MCF 10A (cell line): Measurements from ENCODE around the gene PRPF38B. TPM values are rescaled to one million over a fixed set of nuclear protein-coding genes. Genes with fewer than 3 reads are reported as not detected.

Experiments used
- BruUV-seq: library from RNA; stranded (reverse); fragments of 400-500 nt; replicated peaks from 2 replicates; lab custom pipeline; 2021; lab: Mats Ljungman, UMichigan
- CTCF ChIA-PET: fragments of 300-600 bp; sonication (Branson Sonifier 250); formaldehyde crosslinking; extraction: SDS; loops from one replicate; lab custom pipeline; 2021; ENCODE audit warnings: antibody characterized with exemption, inconsistent platforms; lab: Yijun Ruan, JAX
- POLR2A ChIA-PET: fragments of 300-600, 350-650 bp; sonication (Branson Sonifier 250); formaldehyde crosslinking; extraction: SDS; loops from one replicate; lab custom pipeline; 2020; ENCODE audit warnings: antibody characterized with exemption, inconsistent platforms; lab: Yijun Ruan, JAX
- DNase-seq: peaks from one replicate; pipeline ENCODE4 v3.0.0-alpha.2; 2018; ENCODE audit not compliant: unreplicated experiment
- H3K27ac Mint-ChIP-seq: one replicate; pipeline ENCODE4 v1.8.0; 2022; ENCODE audit warnings: mild to moderate bottlenecking, low read depth, mixed read lengths; ENCODE audit not compliant: unreplicated experiment
- H3K27me3 Mint-ChIP-seq: one replicate; pipeline ENCODE4 v1.8.0; 2022; ENCODE audit warnings: mixed read lengths; ENCODE audit not compliant: insufficient read depth, unreplicated experiment
- H3K36me3 Mint-ChIP-seq: one replicate; pipeline ENCODE4 v1.8.0; 2022; ENCODE audit warnings: mild to moderate bottlenecking, moderate library complexity, mixed read lengths; ENCODE audit not compliant: insufficient read depth, unreplicated experiment
- H3K4me1 Mint-ChIP-seq: one replicate; pipeline ENCODE4 v1.8.0; 2022; ENCODE audit warnings: mixed read lengths; ENCODE audit not compliant: insufficient read depth, unreplicated experiment
- H3K4me3 Mint-ChIP-seq: one replicate; pipeline ENCODE4 v1.8.0; 2022; ENCODE audit warnings: mild to moderate bottlenecking, moderate library complexity, mixed read lengths; ENCODE audit not compliant: unreplicated experiment
- H3K9me3 Mint-ChIP-seq: one replicate; pipeline ENCODE4 v1.8.0; 2022; ENCODE audit warnings: mixed read lengths; ENCODE audit not compliant: unreplicated experiment
- intact Hi-C: fragments of 100-400 bp; cut with micrococcal nuclease; formaldehyde crosslinking; loops from 2 replicates; pipeline ENCODE4 v1.14.1; 2022
- total RNA-seq: library from RNA; stranded (reverse); gene quantifications from 2 replicates; pipeline ENCODE4 v1.2.3, GENCODE V29; 2022
- TF ChIP-seq, protein P1 (sequence below): fragments of 200-600 bp; IDR thresholded peaks from one replicate; pipeline ENCODE4 v1.8.0; 2022; ENCODE audit warnings: antibody characterized with exemption, mild to moderate bottlenecking; ENCODE audit not compliant: unreplicated experiment

Gene PRPF38B
- total RNA-seq, 1 experiment from 2014 or later = 65.3 TPM

GRCh38 chr1:108685529-108685928 is 6.6 kb upstream of the PRPF38B start:
- H3K36me3 Mint-ChIP-seq = no peaks in the 10 kb centered on the region
- no peak overlapping the region for H3K27ac Mint-ChIP-seq
- BruUV-seq = no TSS peak
- H3K9me3 Mint-ChIP-seq = no peaks in the 10 kb centered on the region
- no peak for DNase-seq
- peaks cover 8% of the 10 kb centered on the region for H3K4me1 Mint-ChIP-seq
- H3K27me3 Mint-ChIP-seq = no peaks in the 10 kb centered on the region
- no peak overlapping the region for H3K4me3 Mint-ChIP-seq
- TF ChIP-seq, protein P1, sequence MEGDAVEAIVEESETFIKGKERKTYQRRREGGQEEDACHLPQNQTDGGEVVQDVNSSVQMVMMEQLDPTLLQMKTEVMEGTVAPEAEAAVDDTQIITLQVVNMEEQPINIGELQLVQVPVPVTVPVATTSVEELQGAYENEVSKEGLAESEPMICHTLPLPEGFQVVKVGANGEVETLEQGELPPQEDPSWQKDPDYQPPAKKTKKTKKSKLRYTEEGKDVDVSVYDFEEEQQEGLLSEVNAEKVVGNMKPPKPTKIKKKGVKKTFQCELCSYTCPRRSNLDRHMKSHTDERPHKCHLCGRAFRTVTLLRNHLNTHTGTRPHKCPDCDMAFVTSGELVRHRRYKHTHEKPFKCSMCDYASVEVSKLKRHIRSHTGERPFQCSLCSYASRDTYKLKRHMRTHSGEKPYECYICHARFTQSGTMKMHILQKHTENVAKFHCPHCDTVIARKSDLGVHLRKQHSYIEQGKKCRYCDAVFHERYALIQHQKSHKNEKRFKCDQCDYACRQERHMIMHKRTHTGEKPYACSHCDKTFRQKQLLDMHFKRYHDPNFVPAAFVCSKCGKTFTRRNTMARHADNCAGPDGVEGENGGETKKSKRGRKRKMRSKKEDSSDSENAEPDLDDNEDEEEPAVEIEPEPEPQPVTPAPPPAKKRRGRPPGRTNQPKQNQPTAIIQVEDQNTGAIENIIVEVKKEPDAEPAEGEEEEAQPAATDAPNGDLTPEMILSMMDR = no peak
- intact Hi-C loops = no loop called here
- ChIA-PET CTCF (no interaction called here), POLR2A (interaction anchor here (0.8 kb wide), 1 partner anchor 164 kb away, joined by 3 read pairs; no protein-coding TSS in a partner anchor)

- CTCF ChIA-PET = interaction anchor here (0.6 kb wide), 2 partner anchors 8 to 60 kb away, joined by 3 to 4 read pairs; no protein-coding TSS in a partner anchor
- H3K36me3 Mint-ChIP-seq = no peaks in the 10 kb centered on the region
- BruUV-seq = no TSS peak
- POLR2A ChIA-PET = no interaction called here
- intact Hi-C loops = no loop called here
- no peak overlapping the region for H3K4me3 Mint-ChIP-seq
- DNase-seq = no peak
- H3K27me3 Mint-ChIP-seq = no peaks in the 10 kb centered on the region
- TF ChIP-seq, protein P1 = no peak
- H3K4me1 Mint-ChIP-seq = peaks cover 16% of the 10 kb centered on the region
- no peak overlapping the region for H3K27ac Mint-ChIP-seq
- H3K9me3 Mint-ChIP-seq = no peaks in the 10 kb centered on the region
These were observed 5.3 kb upstream of the PRPF38B start for GRCh38 chr1:108686614-108687313.

DNA sequence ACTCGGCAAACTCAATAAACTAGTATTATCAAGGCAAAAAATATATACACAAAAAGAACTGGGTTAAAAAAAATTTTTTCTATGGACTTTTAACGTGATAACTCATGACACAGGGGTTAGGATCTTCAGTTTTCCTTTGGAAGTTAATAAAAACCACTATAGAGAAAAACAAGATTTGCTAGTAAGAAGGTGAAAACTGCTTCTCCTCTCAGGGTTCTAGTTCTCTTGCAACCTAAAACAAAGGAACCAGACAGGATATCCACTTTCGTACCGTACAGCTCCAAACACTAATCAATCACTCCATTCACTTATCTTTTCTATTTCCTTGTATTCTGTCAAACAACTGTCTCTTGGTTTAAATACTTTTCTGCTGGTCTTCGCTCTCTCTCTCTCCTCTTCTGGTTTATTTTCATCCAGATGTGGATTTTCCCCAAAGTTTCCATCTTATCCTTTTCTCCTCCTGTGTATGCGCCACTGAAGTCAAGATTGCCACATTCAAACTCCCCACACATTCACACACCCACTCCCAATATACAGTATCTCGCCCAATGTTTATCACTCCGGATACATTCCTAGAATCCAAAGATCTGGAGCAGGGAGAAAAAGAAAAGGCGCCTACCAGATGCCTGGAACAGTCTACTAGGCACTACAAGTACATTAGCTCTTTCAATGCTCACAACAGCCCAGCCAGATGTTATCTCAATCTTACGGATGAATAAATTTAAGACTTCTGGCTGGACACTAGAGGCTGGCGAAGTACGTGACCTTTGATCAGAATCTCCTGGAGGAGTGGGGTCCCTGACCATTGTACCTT is 775 bp upstream of the PRPF38B start:
- no peak for DNase-seq
- no peaks in the 10 kb centered on the region for H3K9me3 Mint-ChIP-seq
- no peaks in the 10 kb centered on the region for H3K27me3 Mint-ChIP-seq
- TSS peak; percentile 82 for BruUV-seq
- intact Hi-C loops = no loop called here
- ChIA-PET POLR2A (interaction anchor here (0.5 to 6.0 kb wide), 30 partner anchors 10 to 1005 kb away, joined by 3 to 99 read pairs (median 5); partner anchors contain the start of genes CLCC1, CYB561D1, EEIG2 and SLC25A24), CTCF (interaction anchor here (0.5 to 1.8 kb wide), 11 partner anchors 8 to 514 kb away, joined by 3 to 6 read pairs (median 3); no protein-coding TSS in a partner anchor)
- H3K4me1 Mint-ChIP-seq = peaks cover 26% of the 10 kb centered on the region
- TF ChIP-seq, protein P1 = no peak
- H3K4me3 Mint-ChIP-seq = peak overlapping the region; percentile 100
- H3K36me3 Mint-ChIP-seq = peaks cover 17% of the 10 kb centered on the region
- peak overlapping the region; percentile 99 for H3K27ac Mint-ChIP-seq
